NCI-H446 (cell line): Measurements from ENCODE around the gene AJM1.
"Not testable (repeated sequence)": the region's sequence is repeated elsewhere in the genome, so short reads cannot be mapped to it uniquely, and the experiment has no call there.

Experiments
- DNase-seq, 2 experiments: peaks; one replicate each; lab custom pipeline; 2025; lab: John Stamatoyannopoulos, UW

AJM1 gene

DNA sequence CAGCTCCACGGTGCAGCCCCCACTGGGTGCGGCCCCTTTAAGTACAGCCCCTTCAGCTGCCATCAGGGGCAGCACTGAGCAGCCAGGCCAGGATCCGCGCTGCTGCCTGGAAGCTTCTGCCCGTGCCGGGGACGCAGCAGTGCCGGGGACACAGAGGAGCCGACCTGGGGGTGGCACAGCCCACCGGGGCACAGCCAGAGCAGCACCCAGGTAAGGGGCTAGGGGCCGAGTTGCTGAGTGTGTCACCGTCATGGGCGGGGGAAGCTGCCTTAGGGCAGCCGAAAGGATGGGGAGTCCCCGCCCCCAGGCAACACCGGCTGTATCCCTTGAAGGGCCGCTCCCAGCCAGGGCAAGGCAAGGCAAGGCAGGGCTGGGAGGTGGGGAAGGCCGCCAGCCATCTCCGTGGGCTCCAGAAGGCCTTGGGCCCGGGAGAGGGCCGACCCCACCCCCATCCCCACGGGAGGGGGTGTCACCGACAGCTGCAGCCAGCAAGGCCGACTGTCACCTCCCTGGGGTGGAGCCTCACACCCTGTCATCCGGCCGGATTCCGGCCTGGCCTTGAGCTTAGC lies at the start of gene AJM1:
TSS of gene AJM1 (plus strand) at position 99 of the 569 bp plus-strand sequence. CDS start 1,937 bp downstream, outside the sequence.
- DNase-seq, result peak; percentile 12 to 63

DNA sequence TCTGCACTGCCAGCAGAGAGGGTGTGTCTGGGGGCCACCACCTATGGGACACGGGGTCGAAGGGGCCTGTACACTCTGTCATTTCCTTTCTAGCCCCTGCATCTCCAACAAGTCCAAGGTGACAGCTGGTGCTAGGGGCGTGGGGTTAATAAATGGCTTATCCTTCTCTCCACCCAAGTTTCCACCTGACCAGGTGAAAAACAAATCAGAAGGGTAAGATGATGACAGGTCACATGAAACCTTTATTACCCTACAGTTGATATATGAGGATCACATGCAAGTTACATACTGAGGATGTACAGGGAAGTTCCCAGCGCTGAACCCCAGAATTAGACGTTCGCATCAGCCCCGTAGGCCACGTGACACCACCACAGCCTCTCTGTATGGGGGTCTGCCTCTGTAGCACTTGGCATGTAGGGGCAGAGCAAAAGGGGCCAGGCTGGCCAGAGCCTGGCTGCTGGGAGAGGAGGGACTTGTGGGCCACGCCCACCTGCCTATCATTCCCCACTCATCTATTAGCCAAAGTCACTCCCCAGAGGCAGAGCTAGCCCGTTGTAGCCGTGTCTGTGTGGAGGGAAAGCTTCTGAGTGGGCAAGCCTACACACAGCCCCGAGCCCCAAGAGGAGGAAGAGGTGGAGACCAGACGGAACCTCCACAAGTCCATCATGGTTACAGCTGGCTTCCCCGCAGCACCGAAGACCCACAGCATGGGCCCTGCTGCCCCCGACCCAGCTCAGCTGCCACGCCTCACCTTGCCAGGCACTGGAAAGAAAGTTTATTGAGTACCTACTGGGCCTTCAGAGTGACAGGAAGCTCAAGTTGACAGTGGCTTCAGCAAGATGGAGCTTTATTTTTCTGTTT lies 49.0 kb upstream of the AJM1 start:
- no peak for DNase-seq

DNA sequence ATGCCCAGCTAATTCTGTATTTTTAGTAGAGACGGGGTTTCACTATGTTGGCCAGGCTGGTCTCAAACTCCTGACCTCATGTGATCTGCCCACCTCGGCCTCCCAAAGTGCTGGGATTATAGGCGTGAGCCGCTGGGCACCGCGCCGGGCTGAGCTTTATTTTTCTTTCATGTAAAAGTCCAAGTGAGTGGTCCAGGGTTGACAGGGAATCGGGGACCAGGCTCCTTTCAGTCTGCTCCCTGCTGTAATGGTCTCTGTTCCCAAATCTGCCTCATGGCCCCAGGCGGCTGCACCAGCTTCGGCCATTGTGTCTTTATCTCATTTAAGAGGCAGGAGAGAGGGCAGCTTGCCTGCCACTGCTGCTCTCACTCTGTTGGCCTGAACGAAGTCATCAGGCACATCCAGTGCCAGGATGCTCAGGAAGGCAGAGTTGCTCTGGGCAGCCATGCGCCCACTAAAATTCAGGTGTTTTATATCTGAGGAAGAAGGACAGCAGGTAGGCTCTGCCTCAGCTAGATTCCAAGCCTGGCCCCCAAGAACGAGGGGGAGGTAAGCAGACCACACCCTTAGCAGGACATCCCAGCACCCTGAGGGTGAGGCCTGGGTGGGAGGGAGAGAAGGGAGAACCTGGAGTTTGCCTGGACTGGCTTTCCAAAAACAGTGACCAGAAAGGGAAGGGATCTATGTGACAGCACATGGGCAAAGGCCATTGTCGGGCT lies 47.8 kb upstream of the AJM1 start:
- no peak for DNase-seq

DNA sequence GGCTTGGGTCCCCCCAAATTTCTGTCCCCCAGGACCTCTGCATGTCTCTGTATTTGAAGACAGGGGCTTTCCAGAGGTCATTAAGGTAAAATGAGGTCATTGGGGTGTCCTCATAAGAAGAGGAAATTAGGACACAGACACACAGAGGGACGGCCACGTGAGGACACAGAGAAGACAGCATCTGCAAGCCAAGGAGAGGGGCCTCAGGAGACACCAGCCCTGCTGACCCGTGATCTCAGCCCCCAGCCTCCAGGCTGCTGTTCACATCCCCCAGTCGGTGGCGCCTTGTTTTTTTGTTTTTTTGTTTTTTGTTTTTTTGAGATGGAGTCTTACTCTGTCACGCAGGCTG lies 47.3 kb upstream of the AJM1 start:
- no peak for DNase-seq

DNA sequence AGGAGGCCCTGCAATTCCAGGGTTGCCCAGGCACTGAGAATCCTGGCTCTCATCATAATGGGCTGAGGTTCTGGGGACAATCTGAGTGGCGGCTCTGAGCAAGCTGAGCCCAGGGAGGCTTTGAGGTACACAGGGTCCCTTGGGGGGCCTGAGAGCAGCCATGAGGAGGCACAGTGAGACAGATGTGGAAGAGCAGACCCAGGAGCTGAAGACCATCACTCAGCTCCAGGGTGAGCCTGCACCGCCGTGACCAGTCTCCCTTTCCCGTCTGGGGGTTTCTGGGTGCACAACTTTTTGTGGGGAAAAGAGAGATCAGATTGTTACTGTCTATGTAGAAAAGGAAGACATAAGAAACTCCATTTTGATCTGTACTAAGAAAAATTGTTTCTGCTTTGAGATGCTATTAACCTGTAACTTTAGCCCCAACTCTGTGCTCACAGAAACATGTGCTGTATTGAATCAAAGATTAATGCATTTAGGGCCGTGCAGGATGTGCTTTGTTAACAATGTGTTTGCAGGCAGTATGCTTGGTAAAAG lies 46.0 kb upstream of the AJM1 start, which contains the start of gene CCDC183:
TSS of gene CCDC183 (plus strand) at position 101 of the 537 bp plus-strand sequence. CDS start at position 161, 60 bp downstream.
- no peak for DNase-seq

DNA sequence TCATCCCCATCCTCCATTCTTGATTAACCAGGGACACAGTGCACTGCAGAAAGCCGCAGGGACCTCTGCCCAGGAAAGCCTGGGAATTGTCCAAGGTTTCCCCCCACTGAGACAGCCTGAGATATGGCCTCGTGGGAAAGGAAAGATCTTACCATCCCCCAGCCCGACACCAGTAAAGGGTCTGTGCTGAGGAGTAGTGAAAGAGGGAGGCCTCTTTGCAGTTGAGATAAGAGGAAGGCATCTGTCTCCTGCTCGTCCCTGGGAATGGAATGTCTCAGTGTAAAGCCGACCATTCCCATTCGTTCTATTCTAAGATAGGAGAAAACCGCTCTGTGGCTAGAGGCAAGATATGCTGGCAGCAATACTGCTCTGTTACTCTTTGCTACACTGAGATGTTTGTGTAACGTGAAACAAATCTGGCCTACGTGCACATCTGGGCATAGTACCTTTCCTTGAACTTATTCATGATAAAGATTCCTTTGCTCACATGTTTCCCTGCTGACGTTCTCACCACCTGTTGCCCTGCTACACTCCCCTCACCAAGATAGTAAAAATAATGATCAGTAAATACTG lies 45.4 kb upstream of the AJM1 start:
- DNase-seq, result not testable (repeated sequence)

DNA sequence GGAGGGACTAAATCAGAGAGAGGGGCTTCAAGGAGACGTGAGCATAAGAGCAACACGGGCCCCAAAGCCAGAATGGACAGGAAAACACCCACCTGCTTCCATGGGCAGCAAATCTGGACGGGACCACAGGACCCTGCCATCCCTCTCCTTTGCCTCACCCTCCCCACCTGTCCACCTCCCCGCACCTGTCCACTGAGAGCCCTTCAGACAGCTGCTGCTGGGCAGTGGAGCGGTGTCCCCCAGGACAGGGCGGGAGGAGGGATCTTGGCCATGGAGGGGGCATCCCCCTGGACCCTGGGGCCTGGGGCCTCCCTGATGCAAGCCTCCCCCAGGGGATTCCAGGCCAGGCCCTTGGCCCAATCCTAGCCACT lies 43.6 kb upstream of the AJM1 start:
- no peak for DNase-seq

DNA sequence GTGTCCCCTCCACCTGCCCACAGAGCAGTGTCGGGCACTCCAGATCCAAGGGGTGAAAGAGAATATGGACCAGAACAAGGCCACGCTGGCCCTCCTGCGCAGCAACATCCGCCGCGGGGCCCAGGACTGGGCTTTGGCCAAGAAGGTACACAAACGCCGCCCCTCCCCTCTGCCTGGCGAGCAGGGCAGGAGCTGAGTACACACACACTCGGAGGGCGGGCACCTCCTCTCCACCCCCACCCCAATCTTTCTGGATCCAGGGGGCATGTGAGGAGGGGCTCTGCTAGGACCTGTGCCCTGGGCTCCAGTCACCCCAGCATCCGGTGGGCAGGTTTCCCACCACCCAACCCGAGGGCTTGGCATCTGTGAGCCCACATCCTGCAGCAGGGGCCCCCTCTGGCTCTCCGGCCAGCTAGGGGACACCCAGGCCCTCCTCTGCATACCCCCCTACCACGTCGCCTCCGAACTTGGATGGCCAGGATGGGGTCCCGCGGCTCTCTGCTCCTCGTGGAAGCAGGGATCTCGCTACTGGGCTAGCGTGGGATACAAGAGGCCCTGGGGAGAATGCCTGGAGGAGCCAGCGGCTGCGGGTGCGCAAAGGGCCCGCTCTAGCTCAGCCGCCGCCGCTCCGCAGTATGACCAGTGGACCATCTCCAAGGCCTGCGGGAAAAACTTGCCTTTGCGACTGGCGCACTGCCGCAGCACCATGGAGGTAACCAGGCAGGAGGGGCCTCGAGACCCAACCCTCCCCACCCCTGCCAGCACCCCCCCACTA lies 43.0 kb upstream of the AJM1 start:
- no peak for DNase-seq

DNA sequence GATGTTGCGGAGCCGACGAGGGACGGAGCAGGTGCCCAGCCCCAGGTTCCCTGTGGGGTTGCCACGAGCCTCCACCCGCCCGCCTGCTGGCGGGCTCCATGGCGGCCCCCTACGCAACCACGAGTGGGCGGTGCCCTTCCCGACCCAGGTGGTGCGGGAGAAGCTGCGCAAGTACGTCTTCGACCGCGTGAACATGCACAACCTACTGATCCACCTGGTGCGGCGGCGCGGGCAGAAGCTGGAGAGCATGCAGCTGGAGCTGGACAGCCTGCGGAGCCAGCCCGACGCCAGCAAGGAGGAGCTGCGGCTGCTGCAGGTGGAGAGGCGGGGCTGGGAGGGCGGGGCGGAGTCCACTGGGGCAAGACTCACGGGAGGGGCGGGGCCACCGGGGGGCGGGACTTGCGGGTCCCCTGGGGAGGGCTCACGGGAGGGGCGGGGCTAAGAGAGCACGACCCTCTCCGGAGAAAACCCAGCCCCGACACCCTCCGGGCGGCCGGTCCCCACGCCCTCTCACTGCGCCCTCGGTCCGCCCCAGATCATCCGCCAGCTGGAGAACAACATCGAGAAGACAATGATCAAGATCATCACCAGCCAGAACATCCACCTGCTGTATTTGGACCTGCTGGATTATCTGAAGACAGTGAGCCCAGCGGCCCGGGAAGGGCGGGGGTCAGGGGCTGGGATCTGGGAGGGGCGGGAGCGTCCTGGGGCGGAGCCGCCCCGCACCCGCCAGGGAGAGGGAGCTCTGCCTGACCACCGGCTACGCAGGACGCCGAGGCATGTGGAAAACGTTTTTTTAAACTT lies 42.2 kb upstream of the AJM1 start:
- DNase-seq, result peak in 1 of 2 experiments; percentile 72

DNA sequence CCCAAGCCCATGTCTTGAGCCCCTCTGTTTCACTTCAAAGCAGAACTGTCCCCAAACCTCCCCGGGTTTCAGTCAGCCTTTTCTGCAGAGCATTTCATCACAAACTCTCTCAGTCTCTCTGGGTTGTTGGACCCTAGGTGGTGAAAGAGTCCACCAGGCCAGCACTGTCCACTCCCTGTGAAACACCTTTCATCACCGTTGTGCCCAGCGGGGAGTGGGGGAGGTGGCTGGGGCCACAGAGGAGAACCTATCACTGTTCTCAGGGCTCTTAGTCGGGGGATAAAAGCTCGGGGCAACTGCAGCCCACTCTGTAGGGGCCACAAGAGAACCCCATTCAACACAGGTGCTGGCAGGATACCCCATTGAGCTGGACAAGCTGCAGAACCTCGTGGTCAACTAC lies 40.0 kb upstream of the AJM1 start:
- no peak for DNase-seq

DNA sequence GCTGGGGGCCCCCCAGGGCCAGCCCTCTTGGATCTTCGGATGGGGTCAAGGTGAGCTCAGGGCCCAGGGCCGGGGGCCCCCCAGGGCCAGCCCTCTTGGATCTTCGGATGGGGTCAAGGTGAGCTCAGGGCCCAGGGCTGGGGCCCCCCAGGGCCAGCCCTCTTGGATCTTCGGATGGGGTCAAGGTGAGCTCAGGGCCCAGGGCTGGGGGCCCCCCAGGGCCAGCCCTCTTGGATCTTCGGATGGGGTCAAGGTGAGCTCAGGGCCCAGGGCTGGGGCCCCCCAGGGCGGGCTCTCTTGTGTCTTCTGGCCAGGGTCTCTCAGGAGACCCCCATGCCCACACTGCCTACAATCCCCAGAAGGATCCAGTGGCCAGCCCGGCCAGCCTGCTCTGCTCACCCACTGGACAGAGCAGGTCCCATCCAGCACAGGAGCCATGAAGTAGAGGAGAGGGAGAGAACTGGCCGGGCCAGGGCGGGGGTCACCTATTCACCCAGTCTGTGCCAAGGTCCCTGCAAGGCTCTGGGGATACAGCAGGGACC lies 39.2 kb upstream of the AJM1 start:
- not testable (repeated sequence) for DNase-seq

DNA sequence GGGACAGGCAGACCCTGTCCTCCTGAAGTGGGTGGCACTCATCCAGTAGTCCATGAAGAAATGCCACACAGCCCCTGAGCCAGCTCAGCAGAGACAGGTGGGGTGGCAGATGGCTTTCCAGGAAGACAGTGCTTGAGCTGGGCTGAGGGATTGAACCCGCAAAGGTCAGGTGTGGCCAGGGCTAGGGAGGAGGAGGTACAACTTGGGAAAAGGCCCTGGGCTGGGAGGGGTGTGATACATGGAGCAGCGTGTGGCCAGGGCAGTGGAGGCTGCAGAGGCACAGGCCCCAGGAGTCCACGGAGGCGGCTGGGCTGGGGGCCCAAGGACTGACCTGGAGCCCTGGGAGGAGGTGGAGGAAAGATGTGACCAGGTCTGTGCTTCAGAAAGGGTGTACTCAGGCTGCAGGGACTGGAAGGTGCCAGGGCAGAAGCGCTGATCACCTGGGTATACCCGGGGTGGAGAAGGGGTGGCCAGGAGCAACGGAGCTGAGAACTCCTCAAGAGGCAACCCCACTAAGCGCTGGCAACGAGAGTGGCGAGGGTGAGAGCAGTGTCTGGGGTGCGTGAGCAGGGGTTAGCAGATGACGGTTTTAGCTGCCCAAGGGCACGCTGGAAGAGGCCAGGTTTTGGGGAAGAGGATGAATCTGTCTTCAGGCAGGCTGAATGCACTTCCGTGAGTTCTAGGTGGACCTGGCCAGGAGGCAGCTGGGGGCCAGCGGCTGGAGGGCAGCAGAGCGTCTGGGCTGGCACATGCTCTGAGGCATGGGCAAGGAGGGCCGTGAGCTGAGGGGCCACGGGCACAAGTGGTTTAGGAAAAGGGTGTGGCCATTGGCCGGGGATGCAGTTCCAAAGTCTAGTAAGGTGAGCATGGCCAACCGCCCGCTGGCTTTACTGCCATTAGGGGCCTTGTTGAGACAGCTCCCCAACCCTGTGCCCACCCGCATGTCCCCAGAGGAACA lies 38.4 kb upstream of the AJM1 start:
- DNase-seq, result no peak

DNA sequence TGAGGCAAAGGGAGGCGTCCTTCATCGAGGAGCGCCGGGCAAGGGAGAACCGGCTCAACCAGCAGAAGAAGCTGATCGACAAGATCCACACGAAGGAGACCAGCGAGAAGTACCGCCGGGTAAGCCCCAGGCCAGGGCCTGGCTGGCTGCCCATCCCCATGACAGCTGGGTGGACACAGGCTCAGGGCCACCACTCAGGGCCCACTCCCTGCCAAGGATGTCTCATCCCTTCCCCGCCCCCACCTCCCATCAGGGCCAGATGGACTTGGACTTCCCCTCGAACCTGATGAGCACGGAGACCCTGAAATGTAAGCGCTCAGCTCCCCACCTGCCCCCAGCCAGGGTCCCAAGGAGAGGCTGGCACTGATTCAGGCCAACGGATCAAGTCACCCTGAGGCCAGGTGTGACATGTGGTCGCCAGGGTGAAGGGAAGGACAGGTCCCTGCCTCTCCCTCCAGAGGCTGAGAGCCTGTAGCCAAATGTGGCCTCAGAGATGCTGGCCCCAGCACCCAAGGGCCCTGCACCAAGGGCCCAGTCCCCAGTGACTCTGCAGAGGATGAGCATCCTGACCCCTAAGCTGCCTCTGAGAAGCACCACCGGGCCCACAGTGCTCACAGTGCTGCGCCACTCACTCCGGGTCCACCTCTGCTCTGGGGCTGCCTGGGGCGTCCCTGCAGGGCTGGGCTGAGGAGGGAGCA lies 37.6 kb upstream of the AJM1 start:
- DNase-seq, result no peak

DNA sequence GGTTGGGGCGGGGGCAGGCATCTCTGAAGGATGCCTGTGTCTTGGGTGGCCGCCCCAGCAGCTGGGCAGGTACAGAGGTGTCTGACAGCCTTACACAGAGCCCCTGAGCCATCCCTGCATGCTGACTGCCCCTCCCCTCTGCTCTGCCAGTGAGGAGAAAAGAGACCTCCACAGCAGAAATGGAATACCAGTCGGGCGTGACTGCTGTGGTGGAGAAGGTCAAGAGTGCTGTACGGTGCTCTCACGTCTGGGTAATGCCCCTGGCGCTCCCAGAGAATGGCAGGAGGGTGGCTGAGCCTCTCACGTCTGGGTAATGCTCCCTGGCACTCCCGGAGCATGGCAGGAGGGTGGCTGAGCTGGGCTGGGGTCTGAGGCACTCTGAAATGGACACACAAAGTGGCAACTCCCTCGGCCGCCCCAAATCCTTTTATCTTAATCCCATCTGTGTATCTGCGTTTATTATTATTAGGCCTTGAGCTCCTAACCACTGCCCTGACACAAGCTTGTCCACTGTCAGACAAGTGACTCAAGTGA lies 37.0 kb upstream of the AJM1 start:
- DNase-seq, result no peak

DNA sequence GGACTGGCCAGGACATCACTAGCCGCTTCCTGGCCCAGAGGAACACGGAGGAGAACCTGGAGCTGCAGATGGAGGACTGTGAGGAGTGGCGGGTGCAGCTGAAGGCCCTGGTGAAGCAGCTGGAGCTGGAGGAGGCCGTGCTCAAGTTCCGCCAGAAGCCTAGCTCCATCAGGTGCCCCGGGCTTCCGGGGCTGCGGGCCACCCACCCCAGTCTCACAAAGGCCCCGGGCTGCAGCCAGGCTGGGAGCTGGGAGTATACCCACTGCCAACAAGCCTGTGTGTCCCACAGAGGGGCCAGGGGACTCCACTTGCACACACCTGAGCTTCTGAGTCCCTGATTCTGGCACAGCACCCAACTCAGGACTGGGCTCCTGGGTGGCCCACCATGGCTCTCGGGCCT lies 36.2 kb upstream of the AJM1 start:
- no peak for DNase-seq

DNA sequence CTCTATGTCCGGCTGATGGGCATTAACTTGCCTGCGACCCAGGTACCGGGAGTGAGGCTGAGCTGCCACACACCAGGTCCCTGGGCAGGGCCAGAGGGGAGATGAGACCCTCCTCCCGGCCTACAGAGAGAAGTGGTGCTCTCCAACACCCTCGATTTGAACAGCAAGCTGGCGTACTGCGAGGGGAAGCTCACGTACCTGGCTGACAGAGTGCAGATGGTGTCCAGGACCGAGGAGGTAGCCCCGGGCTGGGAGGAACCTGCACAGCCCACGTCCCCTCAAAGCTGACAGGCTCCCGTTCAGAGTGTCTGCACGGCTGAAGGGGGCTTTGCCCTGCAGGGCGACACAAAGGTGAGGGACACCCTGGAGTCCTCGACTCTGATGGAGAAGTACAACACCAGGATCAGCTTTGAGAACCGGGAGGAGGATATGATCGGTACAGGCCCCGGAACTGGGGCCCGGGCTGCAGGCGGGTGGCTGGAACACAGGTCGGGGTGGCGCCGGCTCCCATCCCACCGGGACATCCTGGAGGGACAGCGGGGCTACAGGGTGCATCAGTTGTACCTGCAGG lies 35.6 kb upstream of the AJM1 start:
- no peak for DNase-seq

DNA sequence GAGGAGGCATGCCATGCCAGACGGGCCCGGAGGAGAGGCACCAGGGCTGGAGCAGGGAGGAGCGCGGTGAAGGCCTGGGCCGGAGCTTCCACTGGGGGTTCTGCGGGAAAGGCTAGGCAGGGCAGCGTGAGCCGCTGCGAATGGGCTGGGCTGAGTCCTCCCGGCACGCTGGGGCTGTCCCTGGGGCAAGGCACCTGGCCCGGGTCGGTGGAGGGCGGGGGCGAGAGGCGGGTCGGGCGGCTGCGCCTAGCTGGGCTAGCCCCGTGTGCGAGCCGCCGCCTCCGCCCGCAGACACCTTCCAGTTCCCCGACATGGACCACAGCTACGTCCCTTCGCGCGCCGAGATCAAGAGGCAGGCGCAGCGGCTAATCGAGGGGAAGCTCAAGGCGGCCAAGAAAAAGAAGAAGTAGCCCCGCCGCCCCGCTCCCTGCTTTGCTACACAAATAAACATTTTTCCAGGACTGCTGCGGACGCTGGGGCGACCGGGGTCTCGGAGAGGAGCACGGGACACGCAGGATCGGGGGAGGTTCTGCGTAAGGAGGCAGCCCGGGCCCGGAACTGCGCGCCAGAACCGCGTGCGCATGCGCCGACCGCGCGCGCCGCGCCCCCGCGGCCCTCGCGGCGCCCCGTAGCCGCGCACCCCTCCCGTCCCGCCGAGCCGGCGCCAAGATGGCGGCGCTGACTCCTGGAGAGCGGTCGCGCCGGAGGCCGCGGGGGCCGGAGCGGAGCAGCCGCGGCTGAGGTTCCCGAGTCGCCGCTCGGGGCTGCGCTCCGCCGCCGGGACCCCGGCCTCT lies 34.8 kb upstream of the AJM1 start, which contains the start of gene RABL6:
TSS of gene RABL6 (plus strand) at position 668 of the 794 bp plus-strand sequence. CDS start 249 bp downstream, outside the sequence.
- DNase-seq, result peak in 1 of 2 experiments; percentile 69
